ENCODE measurements around the gene LIN37.

Gene LIN37

GRCh38 chr19:35741203-35741515, 7.2 kb upstream of the LIN37 start:
- H3K36me3 ChIP-seq (ENCODE audit: control insufficient read depth, insufficient read depth, low read length): peaks cover 17% of the 10 kb centered on the region
- DNase-seq (ENCODE audit: extremely low read depth, insufficient read length): no peak
- TF ChIP-seq, protein P1, sequence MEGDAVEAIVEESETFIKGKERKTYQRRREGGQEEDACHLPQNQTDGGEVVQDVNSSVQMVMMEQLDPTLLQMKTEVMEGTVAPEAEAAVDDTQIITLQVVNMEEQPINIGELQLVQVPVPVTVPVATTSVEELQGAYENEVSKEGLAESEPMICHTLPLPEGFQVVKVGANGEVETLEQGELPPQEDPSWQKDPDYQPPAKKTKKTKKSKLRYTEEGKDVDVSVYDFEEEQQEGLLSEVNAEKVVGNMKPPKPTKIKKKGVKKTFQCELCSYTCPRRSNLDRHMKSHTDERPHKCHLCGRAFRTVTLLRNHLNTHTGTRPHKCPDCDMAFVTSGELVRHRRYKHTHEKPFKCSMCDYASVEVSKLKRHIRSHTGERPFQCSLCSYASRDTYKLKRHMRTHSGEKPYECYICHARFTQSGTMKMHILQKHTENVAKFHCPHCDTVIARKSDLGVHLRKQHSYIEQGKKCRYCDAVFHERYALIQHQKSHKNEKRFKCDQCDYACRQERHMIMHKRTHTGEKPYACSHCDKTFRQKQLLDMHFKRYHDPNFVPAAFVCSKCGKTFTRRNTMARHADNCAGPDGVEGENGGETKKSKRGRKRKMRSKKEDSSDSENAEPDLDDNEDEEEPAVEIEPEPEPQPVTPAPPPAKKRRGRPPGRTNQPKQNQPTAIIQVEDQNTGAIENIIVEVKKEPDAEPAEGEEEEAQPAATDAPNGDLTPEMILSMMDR (IDR thresholded peaks at IDR 0.05; ENCODE audit: insufficient read depth, low read length, poor library complexity, severe bottlenecking): peak; percentile 26

DNA sequence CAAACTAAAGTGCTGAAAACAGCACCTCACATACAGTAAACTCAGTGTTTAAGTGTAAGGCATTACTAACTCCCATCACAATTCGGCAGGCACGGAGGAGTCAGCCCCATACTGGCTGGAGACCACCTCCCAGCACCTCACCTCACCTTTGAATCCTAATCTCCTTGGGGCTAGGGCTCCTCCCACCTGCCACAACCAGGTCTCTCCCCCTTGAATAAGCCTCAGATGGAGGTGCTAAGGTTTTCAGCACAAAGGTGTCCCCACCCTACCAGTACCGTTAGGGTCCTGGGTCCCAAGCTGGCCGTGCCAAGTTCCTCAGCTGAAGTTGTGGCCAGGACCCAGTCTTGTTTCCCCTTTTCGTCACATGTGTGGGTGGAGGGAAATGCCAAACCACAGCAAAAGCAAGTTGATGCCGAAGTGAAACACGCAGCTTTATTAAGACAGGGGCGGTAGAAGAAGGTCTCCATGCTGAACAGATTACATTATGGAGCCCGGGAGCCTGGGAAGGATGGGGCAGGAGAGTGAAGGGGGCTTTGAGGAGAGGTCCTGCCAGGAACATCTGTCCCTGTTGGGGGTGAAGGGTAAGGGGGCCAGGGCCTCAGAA, 6.2 kb upstream of the LIN37 start, which contains the start of gene IGFLR1:
Gene IGFLR1, minus strand, starts transcription at position 332 of the 604 bp plus-strand sequence. CDS start 1,272 bp downstream, outside the sequence.
- Histone ChIP-seq H3K36me3 (ENCODE audit: control insufficient read depth, insufficient read depth, low read length) (peaks cover 10% of the 10 kb centered on the region), H3K4me3 (replicated peaks; ENCODE audit: low read depth, low read length) (peak within 1 kb of the TSS; percentile 74), H3K27me3 (replicated peaks; ENCODE audit: control insufficient read depth, insufficient read depth, low read length) (no peaks in the 10 kb centered on the region)
- TF ChIP-seq, protein P1 (IDR thresholded peaks at IDR 0.05; ENCODE audit: insufficient read depth, low read length, poor library complexity, severe bottlenecking): no peak
- peak; percentile 75 for DNase-seq (ENCODE audit: extremely low read depth, insufficient read length)

More at GRCh38 chr19:35741203-35741515, 7.2 kb upstream of the LIN37 start:
- Histone ChIP-seq H3K27me3 (replicated peaks; ENCODE audit: control insufficient read depth, insufficient read depth, low read length) (no peaks in the 10 kb centered on the region), H3K4me3 (replicated peaks; ENCODE audit: low read depth, low read length) (peak overlapping the region; percentile 74)

GRCh38 chr19:35743640-35744429, 4.5 kb upstream of the LIN37 start:
- TF ChIP-seq, protein P1 (IDR thresholded peaks at IDR 0.05; ENCODE audit: insufficient read depth, low read length, poor library complexity, severe bottlenecking): no peak
- peak overlapping the region; percentile 83 for H3K4me3 ChIP-seq (replicated peaks; ENCODE audit: low read depth, low read length)
- H3K36me3 ChIP-seq (ENCODE audit: control insufficient read depth, insufficient read depth, low read length): peaks cover 3% of the 10 kb centered on the region; the same call in 1 of the 2 replicates
- DNase-seq (ENCODE audit: extremely low read depth, insufficient read length): no peak
- no peaks in the 10 kb centered on the region for H3K27me3 ChIP-seq (replicated peaks; ENCODE audit: control insufficient read depth, insufficient read depth, low read length)

- Histone ChIP-seq H3K27me3 (replicated peaks; ENCODE audit: control insufficient read depth, insufficient read depth, low read length) (no peaks in the 10 kb centered on the region), H3K4me3 (replicated peaks; ENCODE audit: low read depth, low read length) (peak overlapping the region; percentile 83), H3K36me3 (ENCODE audit: control insufficient read depth, insufficient read depth, low read length) (no peaks in the 10 kb centered on the region)
- DNase-seq (ENCODE audit: extremely low read depth, insufficient read length): peak; percentile 90
- TF ChIP-seq, protein P1 (IDR thresholded peaks at IDR 0.05; ENCODE audit: insufficient read depth, low read length, poor library complexity, severe bottlenecking): peak; percentile 41
Observed at GRCh38 chr19:35744430-35745327, 3.7 kb upstream of the LIN37 start.

GRCh38 chr19:35745328-35746086, 2.9 kb upstream of the LIN37 start, which contains the start of the genes PSENEN and U2AF1L4:
TSS of gene PSENEN (plus strand) at chr19:35745651. CDS start at chr19:35745931, 280 bp downstream.
TSS of gene U2AF1L4 (minus strand) at chr19:35745418. CDS start at chr19:35745391, 27 bp downstream.
- H3K4me3 ChIP-seq (replicated peaks; ENCODE audit: low read depth, low read length): peak within 1 kb of the TSS; percentile 83
- TF ChIP-seq, protein P1 (IDR thresholded peaks at IDR 0.05; ENCODE audit: insufficient read depth, low read length, poor library complexity, severe bottlenecking): no peak
- no peaks in the 10 kb centered on the region for H3K27me3 ChIP-seq (replicated peaks; ENCODE audit: control insufficient read depth, insufficient read depth, low read length)
- H3K36me3 ChIP-seq (ENCODE audit: control insufficient read depth, insufficient read depth, low read length): no peaks in the 10 kb centered on the region
- peak; percentile 100 for DNase-seq (ENCODE audit: extremely low read depth, insufficient read length)

All from GM06990 (cell line).